HCT116 (cell line): ENCODE results near the gene HIF1AN.

ENCODE experiments used
- CBX3 ChIP-seq: IDR thresholded peaks from 2 replicates; pipeline ENCODE4 v1.6.1; 2012; ENCODE audit warnings: low read depth
- CTCF ChIP-seq, 3 experiments: fragments of 200-600 bp in 1 of 3; sonication (generic) in 1 of 3; IDR thresholded peaks in 2 of 3; conservative IDR thresholded peaks in 1 of 3; 2 replicates each; pipeline ENCODE4 v1.5.1; 2012 to 2017; ENCODE audit warnings: low read depth in 2 of 3, low read length in 2 of 3, antibody characterized with exemption in 1 of 3, borderline replicate concordance in 1 of 3, control low read depth in 1 of 3, mild to moderate bottlenecking in 1 of 3, mixed read lengths in 1 of 3, mixed run types in 1 of 3, moderate library complexity in 1 of 3; ENCODE audit not compliant: insufficient read depth in 1 of 3
- FOSL1 ChIP-seq: IDR thresholded peaks from 2 replicates; pipeline ENCODE4 v1.6.1; 2012; ENCODE audit warnings: low read depth
- MAX ChIP-seq: IDR thresholded peaks from 2 replicates; pipeline ENCODE4 v1.6.1; 2012
- TCF7L2 ChIP-seq: IDR thresholded peaks from 2 replicates; pipeline ENCODE4 v1.7.0; 2011; ENCODE audit warnings: borderline replicate concordance, inconsistent platforms; ENCODE audit not compliant: insufficient read depth, insufficient read length; ENCODE audit errors: extremely low read depth
- ZBTB33 ChIP-seq: IDR thresholded peaks from 2 replicates; pipeline ENCODE4 v1.6.1; 2011; ENCODE audit warnings: mild to moderate bottlenecking, low read length, moderate library complexity; ENCODE audit not compliant: insufficient replicate concordance; ENCODE audit errors: extremely low read depth

GRCh38 chr10:100566561-100566960, 30.8 kb downstream of the HIF1AN start:
- TF ChIP-seq CTCF (IDR thresholded peaks at IDR 0.05 in 2 of 3, conservative IDR thresholded peaks at IDR 0.05 in 1 of 3; ENCODE audit: borderline replicate concordance in 1 of 3, insufficient read depth in 1 of 3, low read depth in 2 of 3, low read length in 2 of 3) (no peak), FOSL1 (no peak), CBX3 (no peak), ZBTB33 (no peak), MAX (no peak), TCF7L2 (no peak)
